IPS DF 19.7 (cell line): ENCODE results near the gene DCLRE1A.

Experiments used
- DNase-seq: peaks from one replicate; pipeline ENCODE4 v3.0.0-alpha.2; 2013; ENCODE audit warnings: low read depth, low spot score

DCLRE1A gene

GRCh38 chr10:113788604-113789083 is 65.2 kb downstream of the DCLRE1A start:
- DNase-seq: no peak
